HepG2 (cell line): ENCODE measurements around the gene ZNF629.

ENCODE experiments used
- ADNP ChIP-seq: sonication (generic); formaldehyde crosslinking; IDR thresholded peaks from 2 replicates; pipeline ENCODE4 v1.4.0; 2020; ENCODE audit warnings: missing genetic modification reagents
- CBFB ChIP-seq: sonication (generic); formaldehyde crosslinking; IDR thresholded peaks from 2 replicates; pipeline ENCODE4 v1.4.0; 2020; ENCODE audit warnings: missing genetic modification reagents
- NFATC3 ChIP-seq: sonication (generic); formaldehyde crosslinking; IDR thresholded peaks from 2 replicates; pipeline ENCODE4 v1.5.1; 2020; ENCODE audit warnings: mild to moderate bottlenecking, missing genetic modification reagents

GRCh38 chr16:30787613-30788378, 791 bp upstream of the ZNF629 start:
- TF ChIP-seq CBFB = no peak
- 0 out of 2 replicates have a peak, but pooled peaks have one; percentile 89 for TF ChIP-seq NFATC3
- peak; percentile 55; the same call in 1 of the 2 replicates for TF ChIP-seq ADNP (CRISPR knock-in tag)
